T-helper 17 cell (primary cell): ENCODE results near the gene NDUFB8. TPM values are rescaled to one million over a fixed set of nuclear protein-coding genes. Genes with fewer than 3 reads are reported as not detected.

Source experiments
- ATAC-seq: fragments of 150-1000 bp; cut with Tn5 transposase; 2 replicates; pipeline ENCODE4 v1.10.0; 2021; ENCODE audit warnings: mild to moderate bottlenecking, moderate library complexity
- DNase-seq, 3 donors: peaks; one replicate each; pipeline versions ENCODE4 v3.0.0 to v3.0.0-alpha.2; 2020 to 2021
- H3K9me3 ChIP-seq: one replicate; pipeline ENCODE4 v1.7.0; 2013; ENCODE audit warnings: low read length, mild to moderate bottlenecking; ENCODE audit not compliant: control insufficient read depth, poor library complexity, severe bottlenecking
- H3K27ac Mint-ChIP-seq: one replicate; pipeline ENCODE4 v1.8.0; 2022; ENCODE audit warnings: mild to moderate bottlenecking, moderate library complexity, mixed read lengths
- H3K27me3 Mint-ChIP-seq: one replicate; pipeline ENCODE4 v1.8.0; 2022; ENCODE audit warnings: mixed read lengths
- H3K36me3 Mint-ChIP-seq: one replicate; pipeline ENCODE4 v1.8.0; 2022; ENCODE audit warnings: low read depth, mixed read lengths
- H3K4me1 Mint-ChIP-seq: one replicate; pipeline ENCODE4 v1.8.0; 2022; ENCODE audit warnings: mild to moderate bottlenecking, mixed read lengths
- H3K4me3 Mint-ChIP-seq: one replicate; pipeline ENCODE4 v1.8.0; 2022; ENCODE audit warnings: mild to moderate bottlenecking, moderate library complexity, mixed read lengths
- total RNA-seq, 4 donors: library from RNA in 2 of 4; stranded (reverse) in 2 of 4; gene quantifications; one replicate each; pipeline ENCODE4 v1.2.3 and lab custom pipeline; 2022 to 2026

NDUFB8 gene
- total RNA-seq, 2 donors from 2014 or later: 142 to 159 TPM

GRCh38 chr10:100508691-100509150 is 20.9 kb downstream of the NDUFB8 start:
- H3K4me3 Mint-ChIP-seq: peak overlapping the region; percentile 84
- no peaks in the 10 kb centered on the region for H3K27me3 Mint-ChIP-seq
- peak overlapping the region; percentile 90 for H3K27ac Mint-ChIP-seq
- no peaks in the 10 kb centered on the region for H3K9me3 ChIP-seq
- no peak for DNase-seq
- ATAC-seq: peak; percentile 54
- H3K36me3 Mint-ChIP-seq: peaks cover 15% of the 10 kb centered on the region
- H3K4me1 Mint-ChIP-seq: peaks cover 55% of the 10 kb centered on the region

GRCh38 chr10:100508266-100508665 is 21.4 kb downstream of the NDUFB8 start:
- Mint-ChIP-seq H3K36me3 (peaks cover 15% of the 10 kb centered on the region), H3K4me3 (no peak overlapping the region), H3K27me3 (no peaks in the 10 kb centered on the region), H3K4me1 (peaks cover 55% of the 10 kb centered on the region), H3K27ac (peak overlapping the region; percentile 90)
- no peaks in the 10 kb centered on the region for H3K9me3 ChIP-seq
- DNase-seq (no peak), ATAC-seq (no peak)

GRCh38 chr10:100507357-100507732 is 22.3 kb downstream of the NDUFB8 start:
- Mint-ChIP-seq H3K4me1 (peaks cover 50% of the 10 kb centered on the region), H3K4me3 (no peak overlapping the region)

GRCh38 chr10:100506596-100507356 is 22.9 kb downstream of the NDUFB8 start:
- no peak for ATAC-seq
- no peak overlapping the region for H3K4me3 Mint-ChIP-seq
- no peaks in the 10 kb centered on the region for H3K9me3 ChIP-seq
- peak overlapping the region; percentile 90 for H3K27ac Mint-ChIP-seq
- peaks cover 16% of the 10 kb centered on the region for H3K36me3 Mint-ChIP-seq
- no peaks in the 10 kb centered on the region for H3K27me3 Mint-ChIP-seq
- H3K4me1 Mint-ChIP-seq: peaks cover 46% of the 10 kb centered on the region
- no peak for DNase-seq

More at GRCh38 chr10:100507357-100507732, 22.3 kb downstream of the NDUFB8 start:
- Mint-ChIP-seq H3K36me3 (peaks cover 15% of the 10 kb centered on the region), H3K27me3 (no peaks in the 10 kb centered on the region), H3K27ac (peak overlapping the region; percentile 90)
- ATAC-seq (no peak), DNase-seq (no peak)
- no peaks in the 10 kb centered on the region for H3K9me3 ChIP-seq

GRCh38 chr10:100505164-100505563 is 24.5 kb downstream of the NDUFB8 start:
- no peak overlapping the region for H3K27ac Mint-ChIP-seq
- peaks cover 23% of the 10 kb centered on the region for H3K36me3 Mint-ChIP-seq
- H3K27me3 Mint-ChIP-seq: no peaks in the 10 kb centered on the region
- no peaks in the 10 kb centered on the region for H3K9me3 ChIP-seq
- DNase-seq (no peak), ATAC-seq (no peak)
- H3K4me1 Mint-ChIP-seq: peaks cover 33% of the 10 kb centered on the region
- H3K4me3 Mint-ChIP-seq: no peak overlapping the region

- no peak for DNase-seq
- Mint-ChIP-seq H3K27ac (no peak overlapping the region), H3K27me3 (no peaks in the 10 kb centered on the region), H3K4me1 (peaks cover 24% of the 10 kb centered on the region), H3K4me3 (no peak overlapping the region), H3K36me3 (peaks cover 25% of the 10 kb centered on the region)
- H3K9me3 ChIP-seq: no peaks in the 10 kb centered on the region
- no peak for ATAC-seq
These were observed 25.6 kb downstream of the NDUFB8 start for GRCh38 chr10:100504096-100504495.

- no peaks in the 10 kb centered on the region for H3K9me3 ChIP-seq
- Mint-ChIP-seq H3K4me1 (peaks cover 14% of the 10 kb centered on the region), H3K27ac (no peak overlapping the region), H3K27me3 (no peaks in the 10 kb centered on the region), H3K36me3 (peaks cover 23% of the 10 kb centered on the region), H3K4me3 (no peak overlapping the region)
- ATAC-seq (no peak), DNase-seq (no peak)
These were observed 26.7 kb downstream of the NDUFB8 start for GRCh38 chr10:100502926-100503494.

- peaks cover 11% of the 10 kb centered on the region for H3K4me1 Mint-ChIP-seq
- peak overlapping the region; percentile 57 for H3K27ac Mint-ChIP-seq
- peaks cover 26% of the 10 kb centered on the region for H3K36me3 Mint-ChIP-seq
- no peak for ATAC-seq
- DNase-seq: no peak
- H3K9me3 ChIP-seq: no peaks in the 10 kb centered on the region
- no peaks in the 10 kb centered on the region for H3K27me3 Mint-ChIP-seq
- no peak overlapping the region for H3K4me3 Mint-ChIP-seq
These were observed 28.2 kb downstream of the NDUFB8 start for GRCh38 chr10:100501423-100501822.

- H3K9me3 ChIP-seq: no peaks in the 10 kb centered on the region
- peaks cover 11% of the 10 kb centered on the region for H3K4me1 Mint-ChIP-seq
- DNase-seq: no peak
- H3K36me3 Mint-ChIP-seq: peaks cover 32% of the 10 kb centered on the region
- no peak overlapping the region for H3K4me3 Mint-ChIP-seq
- no peak for ATAC-seq
- H3K27ac Mint-ChIP-seq: no peak overlapping the region
- no peaks in the 10 kb centered on the region for H3K27me3 Mint-ChIP-seq
These were observed 31.6 kb downstream of the NDUFB8 start for GRCh38 chr10:100498059-100498458.

GRCh38 chr10:100496567-100496966 is 33.1 kb downstream of the NDUFB8 start:
- Mint-ChIP-seq H3K36me3 (peaks cover 27% of the 10 kb centered on the region), H3K27ac (no peak overlapping the region), H3K4me3 (no peak overlapping the region), H3K27me3 (no peaks in the 10 kb centered on the region), H3K4me1 (peaks cover 9% of the 10 kb centered on the region)
- no peak for ATAC-seq
- no peak for DNase-seq
- no peaks in the 10 kb centered on the region for H3K9me3 ChIP-seq

GRCh38 chr10:100490531-100490930 is 39.1 kb downstream of the NDUFB8 start:
- Mint-ChIP-seq H3K4me3 (no peak overlapping the region), H3K4me1 (peaks cover 3% of the 10 kb centered on the region), H3K36me3 (peaks cover 29% of the 10 kb centered on the region), H3K27ac (no peak overlapping the region), H3K27me3 (no peaks in the 10 kb centered on the region)
- no peaks in the 10 kb centered on the region for H3K9me3 ChIP-seq
- ATAC-seq (no peak), DNase-seq (no peak)

- Mint-ChIP-seq H3K27ac (no peak overlapping the region), H3K4me1 (peaks cover 3% of the 10 kb centered on the region), H3K27me3 (no peaks in the 10 kb centered on the region), H3K4me3 (no peak overlapping the region), H3K36me3 (peaks cover 27% of the 10 kb centered on the region)
- no peak for DNase-seq
- H3K9me3 ChIP-seq: no peaks in the 10 kb centered on the region
- no peak for ATAC-seq
These were observed 40.3 kb downstream of the NDUFB8 start for GRCh38 chr10:100489396-100489795.

GRCh38 chr10:100487529-100487928 is 42.1 kb downstream of the NDUFB8 start:
- H3K36me3 Mint-ChIP-seq: peaks cover 18% of the 10 kb centered on the region
- H3K27ac Mint-ChIP-seq: no peak overlapping the region
- peaks cover 5% of the 10 kb centered on the region for H3K4me1 Mint-ChIP-seq
- no peaks in the 10 kb centered on the region for H3K9me3 ChIP-seq
- ATAC-seq: no peak
- H3K27me3 Mint-ChIP-seq: no peaks in the 10 kb centered on the region
- no peak for DNase-seq
- no peak overlapping the region for H3K4me3 Mint-ChIP-seq
